ENCODE results near the gene IGSF1.

The IGSF1 gene

DNA sequence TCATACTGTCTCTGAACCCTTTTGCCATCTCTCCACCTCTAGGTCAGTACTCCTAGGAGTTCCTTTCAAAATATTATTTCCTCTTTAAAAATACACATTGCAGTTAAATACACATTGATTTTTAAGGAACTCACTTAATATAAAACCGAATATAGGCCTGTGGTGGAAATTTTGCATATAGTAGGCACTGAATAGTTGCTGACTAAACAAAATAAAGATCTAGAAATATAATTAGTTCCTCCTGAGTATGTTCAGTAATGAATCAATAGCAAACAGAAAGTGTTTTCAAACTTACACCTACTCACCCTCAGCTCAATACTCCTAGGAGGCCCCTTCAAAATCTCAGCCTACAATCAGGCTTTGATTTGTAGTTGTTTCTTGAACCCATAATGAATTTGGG is 61.5 kb downstream of the IGSF1 start:
- no peak for ATAC-seq
- TF ChIP-seq CREB5 (CRISPR knock-in tag; IDR thresholded peaks at IDR 0.05; ENCODE audit: low read depth) (no peak), TSHZ2 (CRISPR knock-in tag; IDR thresholded peaks at IDR 0.05) (no peak), ISL1 (CRISPR knock-in tag; IDR thresholded peaks at IDR 0.05) (no peak), ESRRG (CRISPR knock-in tag; IDR thresholded peaks at IDR 0.05) (no peak), BACH2 (CRISPR knock-in tag; IDR thresholded peaks at IDR 0.05; ENCODE audit: borderline replicate concordance) (no peak), SNAI2 (CRISPR knock-in tag; IDR thresholded peaks at IDR 0.05) (no peak), POU6F1 (CRISPR knock-in tag; IDR thresholded peaks at IDR 0.05; ENCODE audit: borderline replicate concordance, low read depth) (no peak), ZNF8 (CRISPR knock-in tag; IDR thresholded peaks at IDR 0.05) (no peak), ZNF70 (CRISPR knock-in tag; IDR thresholded peaks at IDR 0.05) (no peak), ZFP3 (CRISPR knock-in tag; IDR thresholded peaks at IDR 0.05) (no peak), ZFP30 (CRISPR knock-in tag; IDR thresholded peaks at IDR 0.05) (no peak), GLIS3 (CRISPR knock-in tag; IDR thresholded peaks at IDR 0.05) (no peak), ZC3H10 (CRISPR knock-in tag; IDR thresholded peaks at IDR 0.05) (no peak), RARB (CRISPR knock-in tag; IDR thresholded peaks at IDR 0.05) (no peak), TCF4 (CRISPR knock-in tag; IDR thresholded peaks at IDR 0.05; ENCODE audit: borderline replicate concordance) (no peak), PATZ1 (CRISPR knock-in tag; IDR thresholded peaks at IDR 0.05; ENCODE audit: borderline replicate concordance) (no peak), TOX (CRISPR knock-in tag; IDR thresholded peaks at IDR 0.05; ENCODE audit: borderline replicate concordance) (no peak)

DNA sequence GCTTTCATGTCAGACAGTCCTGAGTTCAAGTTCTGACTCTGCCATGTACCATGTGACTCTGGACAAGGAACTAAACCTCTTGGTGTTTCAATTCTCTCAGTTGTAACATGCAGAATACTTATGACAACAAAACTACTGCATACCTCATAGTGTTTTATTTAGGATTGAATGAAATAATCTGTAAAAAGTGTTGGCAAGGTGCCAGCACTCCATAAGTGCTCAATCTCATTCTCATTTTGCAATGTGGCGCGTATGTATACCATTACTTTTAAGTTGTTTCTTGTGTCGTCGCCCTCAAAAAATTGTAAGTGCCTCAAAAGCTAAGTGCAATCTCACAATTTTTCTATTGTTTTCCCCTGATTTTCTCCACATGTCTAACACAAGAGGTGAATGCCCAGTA is 62.5 kb downstream of the IGSF1 start:
- ATAC-seq: no peak
- TF ChIP-seq PPARA (CRISPR knock-in tag; IDR thresholded peaks at IDR 0.05; ENCODE audit: borderline replicate concordance) (no peak), CREB5 (CRISPR knock-in tag; IDR thresholded peaks at IDR 0.05; ENCODE audit: low read depth) (no peak), POU6F1 (CRISPR knock-in tag; IDR thresholded peaks at IDR 0.05; ENCODE audit: borderline replicate concordance, low read depth) (no peak), ZNF70 (CRISPR knock-in tag; IDR thresholded peaks at IDR 0.05) (no peak), ISL1 (CRISPR knock-in tag; IDR thresholded peaks at IDR 0.05) (no peak), ZNF8 (CRISPR knock-in tag; IDR thresholded peaks at IDR 0.05) (no peak)

DNA sequence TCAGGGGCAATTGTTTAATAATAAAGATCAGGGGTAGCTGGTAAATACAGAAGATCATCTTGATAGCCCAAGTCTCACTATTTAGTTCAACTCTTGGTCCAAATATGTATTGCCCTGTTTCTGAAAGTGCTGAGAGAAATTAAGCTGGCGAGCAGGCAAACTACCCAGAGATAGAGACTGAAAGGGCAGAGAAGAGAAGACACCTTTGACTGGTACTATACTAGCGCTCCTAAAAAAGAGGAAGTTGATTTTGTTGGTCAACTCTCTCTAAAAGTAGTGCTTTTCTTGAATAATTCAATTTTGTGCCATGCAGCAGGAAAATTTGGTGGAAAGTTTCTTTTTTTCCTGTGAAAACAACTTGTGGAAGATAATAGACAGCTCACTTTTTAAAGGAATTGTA is 64.0 kb downstream of the IGSF1 start:
- no peak for ATAC-seq
- TF ChIP-seq ESRRG (CRISPR knock-in tag; IDR thresholded peaks at IDR 0.05) (no peak), RARB (CRISPR knock-in tag; IDR thresholded peaks at IDR 0.05) (no peak), CSDC2 (CRISPR knock-in tag; IDR thresholded peaks at IDR 0.05) (no peak), ZC3H10 (CRISPR knock-in tag; IDR thresholded peaks at IDR 0.05) (no peak), ZNF8 (CRISPR knock-in tag; IDR thresholded peaks at IDR 0.05) (no peak)
- TF ChIP-seq, protein P1, sequence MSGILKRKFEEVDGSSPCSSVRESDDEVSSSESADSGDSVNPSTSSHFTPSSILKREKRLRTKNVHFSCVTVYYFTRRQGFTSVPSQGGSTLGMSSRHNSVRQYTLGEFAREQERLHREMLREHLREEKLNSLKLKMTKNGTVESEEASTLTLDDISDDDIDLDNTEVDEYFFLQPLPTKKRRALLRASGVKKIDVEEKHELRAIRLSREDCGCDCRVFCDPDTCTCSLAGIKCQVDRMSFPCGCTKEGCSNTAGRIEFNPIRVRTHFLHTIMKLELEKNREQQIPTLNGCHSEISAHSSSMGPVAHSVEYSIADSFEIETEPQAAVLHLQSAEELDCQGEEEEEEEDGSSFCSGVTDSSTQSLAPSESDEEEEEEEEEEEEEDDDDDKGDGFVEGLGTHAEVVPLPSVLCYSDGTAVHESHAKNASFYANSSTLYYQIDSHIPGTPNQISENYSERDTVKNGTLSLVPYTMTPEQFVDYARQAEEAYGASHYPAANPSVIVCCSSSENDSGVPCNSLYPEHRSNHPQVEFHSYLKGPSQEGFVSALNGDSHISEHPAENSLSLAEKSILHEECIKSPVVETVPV (CRISPR knock-in tag; IDR thresholded peaks at IDR 0.05): no peak

All from SK-N-SH treated with all-trans-retinoic acid at 6 μM for 48 hours (cell line).